Caki2 (cell line): ENCODE results near the gene TARBP2. TPM values are rescaled to one million over a fixed set of nuclear protein-coding genes. Genes with fewer than 3 reads are reported as not detected.

Experiments
- DNase-seq: peaks from one replicate; pipeline ENCODE4 v3.0.0-alpha.2; 2015; ENCODE audit warnings: low read depth
- in situ Hi-C: cut with HindIII; loops from 2 replicates; pipeline ENCODE4 v1.10.0; 2016; ENCODE audit warnings: low sequenced_read_pairs, low pct_unique_long_range_greater_than_20kb, mixed read lengths
- total RNA-seq: library from RNA; depleted of rRNA; stranded (reverse); fragments of >200 nt; shearing (Covaris generic); gene quantifications from 2 replicates; pipeline ENCODE4 v1.2.3, GENCODE V29; 2014; ENCODE audit warnings: low replicate concordance

TARBP2 gene
- total RNA-seq, 1 experiment from 2014 or later = 101 TPM

DNA sequence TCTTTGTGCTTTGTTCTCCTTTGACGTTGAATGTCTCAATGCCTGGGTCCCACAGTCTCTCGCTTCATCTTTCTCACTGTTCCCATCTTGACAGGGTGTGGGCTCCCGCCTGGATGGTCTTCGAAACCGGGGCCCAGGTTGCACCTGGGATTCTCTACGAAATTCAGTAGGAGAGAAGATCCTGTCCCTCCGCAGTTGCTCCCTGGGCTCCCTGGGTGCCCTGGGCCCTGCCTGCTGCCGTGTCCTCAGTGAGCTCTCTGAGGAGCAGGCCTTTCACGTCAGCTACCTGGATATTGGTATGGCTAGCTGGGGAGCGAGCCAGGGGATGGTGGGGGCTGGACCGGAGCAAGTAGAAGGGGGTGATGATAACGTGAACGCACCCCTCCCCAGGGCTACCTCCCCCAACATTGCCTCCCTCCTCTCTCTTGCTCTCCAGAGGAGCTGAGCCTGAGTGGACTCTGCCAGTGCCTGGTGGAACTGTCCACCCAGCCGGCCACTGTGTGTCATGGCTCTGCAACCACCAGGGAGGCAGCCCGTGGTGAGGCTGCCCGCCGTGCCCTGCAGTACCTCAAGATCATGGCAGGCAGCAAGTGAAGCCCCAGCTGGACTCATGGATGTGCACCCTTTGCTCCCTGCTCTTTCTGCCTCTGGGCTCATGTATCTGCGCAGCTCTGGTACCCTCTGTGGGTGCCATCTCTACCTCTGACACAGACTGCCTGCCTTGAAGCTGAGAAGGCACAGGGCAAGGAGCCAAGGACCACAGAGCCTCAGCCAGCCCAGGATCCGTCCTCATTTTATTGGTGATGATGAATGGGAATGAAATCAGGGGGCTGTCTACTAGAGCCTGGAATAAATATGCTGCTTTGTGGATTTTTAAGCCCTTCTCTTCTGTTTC lies 4.7 kb downstream of the TARBP2 start:
- no peak for DNase-seq
- in situ Hi-C loops = no loop called here

DNA sequence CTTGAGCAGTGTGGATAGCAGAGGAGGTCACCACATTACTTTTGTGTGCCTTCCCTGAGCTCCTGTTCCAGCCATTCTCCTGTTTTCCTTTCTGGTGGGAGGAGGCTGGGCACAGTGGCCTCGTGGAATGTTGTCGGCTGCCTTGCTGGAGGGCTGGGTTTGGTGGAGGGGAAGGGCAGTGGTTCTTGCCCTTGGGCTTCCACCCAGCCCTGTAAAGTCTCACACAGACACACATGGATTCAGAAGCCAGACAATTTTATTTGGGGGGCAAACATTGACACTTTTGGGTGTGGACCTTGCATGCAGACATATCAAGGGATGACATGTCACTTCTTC lies 5.3 kb downstream of the TARBP2 start:
- in situ Hi-C loops = no loop called here
- DNase-seq = no peak

DNA sequence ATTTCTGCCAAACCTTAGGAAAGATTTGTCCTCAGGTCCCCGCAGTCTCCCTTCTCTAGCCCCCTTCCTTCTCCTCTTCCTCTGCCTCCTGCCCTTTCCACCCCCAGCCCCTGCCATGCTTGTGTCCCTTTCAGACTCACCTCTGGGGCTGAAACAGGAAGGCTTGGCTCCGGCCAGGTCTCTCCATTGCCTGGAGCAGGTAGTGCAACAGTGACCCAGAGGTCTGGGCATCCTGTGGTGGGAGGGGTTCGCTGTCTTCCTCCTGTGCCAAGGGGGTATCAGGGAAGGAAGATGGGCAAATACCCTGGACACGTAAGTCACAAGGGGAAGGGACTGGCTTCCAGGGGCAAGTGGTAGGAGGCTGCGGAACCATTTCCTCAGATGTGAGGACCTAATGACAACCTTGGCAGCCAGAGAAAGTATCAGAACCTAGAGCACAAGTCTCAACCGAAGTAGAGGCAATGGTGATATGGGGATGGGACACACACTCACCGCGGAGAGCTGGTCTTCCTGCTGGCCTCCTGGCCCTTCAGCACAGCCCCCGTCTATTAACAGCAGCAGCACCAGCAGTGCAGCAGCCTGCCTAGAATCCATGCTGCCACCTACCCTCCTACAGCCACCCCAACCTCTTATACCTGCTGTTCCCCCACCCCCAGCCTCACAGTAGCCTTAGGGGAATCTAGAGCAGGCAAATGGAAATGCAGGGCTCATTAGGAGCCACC lies 6.0 kb downstream of the TARBP2 start, which contains the start of gene NPFF:
NPFF (minus strand) TSS at position 604 of the 722 bp plus-strand sequence; CDS start at position 594, 10 bp downstream.
- in situ Hi-C loops = no loop called here
- DNase-seq = no peak

DNA sequence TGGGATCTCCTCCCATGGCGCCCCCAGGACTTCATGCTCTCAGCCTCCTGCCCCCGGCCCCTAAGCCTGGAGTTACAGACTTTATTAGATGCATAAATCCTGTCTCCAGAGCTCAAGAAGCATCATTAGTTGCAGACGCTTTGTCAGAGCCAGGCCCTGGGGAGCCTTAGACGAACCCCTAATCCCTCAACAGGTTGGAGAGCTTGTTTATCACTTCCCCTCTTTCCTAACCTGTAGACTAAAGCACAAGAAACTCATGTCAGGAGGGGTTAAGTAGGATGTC lies 6.5 kb downstream of the TARBP2 start:
- in situ Hi-C loops = no loop called here
- DNase-seq = no peak

DNA sequence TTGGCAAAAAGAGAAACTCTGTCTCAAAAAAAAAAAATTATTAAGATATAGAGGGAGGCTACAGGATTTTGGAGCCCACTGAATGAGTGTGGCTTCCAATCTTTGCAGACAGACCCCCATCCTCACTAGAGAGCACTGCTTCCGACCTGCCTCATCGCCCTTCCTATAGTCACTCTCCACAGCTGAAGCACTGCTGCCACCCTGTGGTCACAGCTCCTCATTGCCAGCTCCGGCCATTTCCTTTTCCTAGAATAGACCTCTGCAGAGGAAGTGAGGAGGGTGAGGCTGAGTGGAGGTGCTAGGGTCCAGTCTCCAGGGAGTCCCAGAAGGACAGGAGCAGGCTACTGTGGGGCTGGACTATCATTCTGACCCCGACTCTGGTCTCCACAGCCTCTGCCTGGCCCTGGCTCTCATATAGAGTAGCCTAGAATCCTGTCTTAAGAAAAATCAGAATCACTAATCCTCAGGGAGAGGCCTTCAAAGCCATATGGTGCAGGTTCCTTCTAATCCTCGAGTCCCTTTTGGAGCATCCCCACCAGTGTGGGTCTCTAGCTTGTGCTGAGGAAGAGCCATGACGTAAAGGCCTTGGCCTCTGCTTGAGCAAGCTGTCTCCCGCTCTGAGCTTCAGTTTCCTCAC lies 7.6 kb downstream of the TARBP2 start:
- in situ Hi-C loops = no loop called here
- DNase-seq = peak; percentile 91

DNA sequence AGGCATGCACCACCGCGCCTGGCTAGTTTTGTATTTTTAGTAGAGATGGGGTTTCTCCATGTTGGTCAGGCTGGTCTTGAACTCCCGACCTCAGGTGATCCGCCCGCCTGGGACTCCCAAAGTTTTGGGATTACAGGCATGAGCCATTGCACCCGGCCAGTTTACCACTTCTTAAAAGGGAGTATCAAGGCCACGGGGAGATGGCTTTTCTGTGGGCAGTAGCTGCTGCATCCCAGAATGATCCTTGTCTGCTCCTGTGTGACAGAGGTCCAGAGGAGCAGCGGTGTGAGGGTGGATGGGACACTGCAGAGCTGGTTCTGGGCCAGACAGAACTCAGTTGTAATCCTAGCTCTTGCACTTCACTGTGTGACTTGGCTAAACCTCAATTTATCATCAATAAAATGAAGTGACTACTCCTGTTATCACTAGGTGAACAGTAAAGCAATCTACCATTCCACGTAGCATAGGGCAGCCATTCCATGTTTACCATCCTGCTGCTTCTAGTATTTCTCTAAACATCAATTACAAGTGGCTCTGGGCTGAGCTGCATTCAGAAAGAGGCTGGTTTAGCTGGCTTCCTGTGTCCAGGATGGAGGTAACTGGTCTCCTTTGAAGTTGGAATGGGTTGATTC lies 9.2 kb downstream of the TARBP2 start:
- DNase-seq = no peak
- in situ Hi-C loops = no loop called here

DNA sequence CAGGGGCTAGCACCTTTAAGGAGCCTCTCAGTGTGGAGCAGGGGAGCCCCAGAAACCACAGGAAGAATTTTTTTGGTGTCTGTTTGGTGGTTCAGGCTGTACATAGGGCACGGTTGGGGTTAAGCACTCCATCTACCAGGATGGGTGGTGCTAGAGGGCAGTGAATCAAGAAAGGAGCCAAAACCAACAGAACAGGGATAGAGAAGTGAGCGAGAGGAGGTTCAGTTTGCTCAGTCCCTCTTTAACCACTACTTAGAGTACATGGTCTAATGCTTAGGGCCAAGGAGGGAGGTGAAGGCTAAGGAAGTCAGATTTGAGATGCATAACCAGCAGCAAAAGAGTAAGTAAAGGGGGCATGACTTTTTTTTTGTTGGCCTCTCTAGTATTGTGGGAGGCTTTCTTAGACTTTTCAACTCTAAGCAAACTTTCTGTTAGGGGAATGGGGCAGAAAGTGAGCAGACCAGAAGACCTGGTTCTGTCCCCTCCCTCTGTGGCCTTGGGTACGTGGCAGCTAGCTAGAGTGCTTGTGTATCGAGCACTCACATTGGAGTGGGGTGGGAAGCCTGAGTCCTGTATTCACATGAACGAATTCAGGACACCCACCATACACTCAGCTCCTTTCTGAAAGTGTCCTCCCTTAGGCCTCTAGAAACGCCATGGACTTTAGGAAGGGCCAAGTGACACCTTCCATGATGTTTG lies 12.8 kb downstream of the TARBP2 start:
- in situ Hi-C loops = no loop called here
- DNase-seq = no peak

- in situ Hi-C loops = no loop called here
- no peak for DNase-seq
These were observed 13.7 kb downstream of the TARBP2 start for GRCh38 chr12:53514628-53515290.

- in situ Hi-C loops = no loop called here
- no peak for DNase-seq
These were observed 14.2 kb downstream of the TARBP2 start for GRCh38 chr12:53515291-53515680.

DNA sequence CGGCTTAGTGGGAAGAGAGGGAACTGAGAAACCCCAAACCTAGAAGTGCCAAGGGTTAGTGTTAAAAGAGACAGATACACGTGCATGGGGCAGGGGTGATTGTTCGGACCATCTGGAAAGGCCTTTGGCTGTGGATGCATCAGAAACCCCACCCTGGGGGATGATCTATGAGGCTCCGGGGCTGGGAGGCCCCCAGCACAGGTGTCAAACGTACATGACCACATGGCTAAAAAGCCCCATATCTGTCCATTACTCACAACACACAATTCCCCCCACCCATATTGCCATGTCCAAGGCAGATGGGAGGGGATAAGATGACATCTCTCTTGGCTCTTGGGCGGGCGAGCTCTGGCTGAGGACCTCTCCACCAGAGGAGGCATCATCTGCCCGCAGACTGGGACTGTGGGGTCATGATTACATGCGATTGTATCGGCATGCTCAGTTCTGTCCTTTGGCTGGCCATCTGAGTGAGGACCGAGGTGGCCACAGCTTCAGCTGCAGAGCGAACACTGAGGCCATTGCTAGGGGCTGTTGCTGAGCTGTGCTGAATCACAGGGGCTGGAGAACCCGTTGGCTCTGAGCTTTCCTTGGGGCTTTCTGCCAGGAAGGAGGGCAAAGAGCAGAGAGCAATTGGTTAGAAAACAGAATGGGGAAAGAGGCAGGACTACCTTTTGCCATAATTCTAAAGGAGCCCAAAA lies 15.8 kb downstream of the TARBP2 start:
- no peak for DNase-seq
- in situ Hi-C loops = no loop called here

GRCh38 chr12:53518381-53518780 lies 17.3 kb downstream of the TARBP2 start:
- in situ Hi-C loops = no loop called here
- no peak for DNase-seq

GRCh38 chr12:53523131-53523530 lies 22.0 kb downstream of the TARBP2 start:
- no peak for DNase-seq
- in situ Hi-C loops = no loop called here

DNA sequence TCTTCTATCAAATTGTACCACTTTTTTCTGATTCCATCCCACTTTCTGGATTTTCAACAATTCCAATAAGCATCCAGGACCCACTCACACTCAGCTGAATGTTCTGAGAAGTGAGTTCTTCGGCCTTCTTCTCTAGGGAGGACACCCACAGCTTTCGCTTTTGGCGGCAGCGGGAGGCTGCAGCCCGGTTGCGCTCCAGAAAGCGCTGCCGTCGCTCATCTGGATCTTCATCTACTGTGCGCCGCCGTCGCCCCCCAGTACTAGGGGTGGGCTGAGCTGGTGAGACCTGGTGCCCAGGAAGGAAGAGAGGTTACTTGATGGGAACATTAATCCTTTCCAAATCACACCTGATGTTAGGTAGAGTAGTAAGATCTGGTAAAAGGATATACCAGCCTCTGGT lies 23.4 kb downstream of the TARBP2 start:
- no peak for DNase-seq
- in situ Hi-C loops = no loop called here

GRCh38 chr12:53530061-53530460 lies 29.0 kb downstream of the TARBP2 start:
- DNase-seq = no peak
- in situ Hi-C loops = no loop called here

GRCh38 chr12:53530920-53531319 lies 29.8 kb downstream of the TARBP2 start:
- in situ Hi-C loops = no loop called here

GRCh38 chr12:53532021-53532420 lies 30.9 kb downstream of the TARBP2 start:
- in situ Hi-C loops = no loop called here
- DNase-seq = no peak

More at GRCh38 chr12:53530920-53531319, 29.8 kb downstream of the TARBP2 start:
- DNase-seq = no peak
